Bladder microvascular endothelial cell (primary cell): Measurements from ENCODE around the gene CELA3A. TPM values are rescaled to one million over a fixed set of nuclear protein-coding genes. Genes with fewer than 3 reads are reported as not detected.

ENCODE experiments used
- total RNA-seq: library from RNA; depleted of rRNA; stranded (reverse); fragments of >200 nt; gene quantifications from 2 replicates; pipeline ENCODE4 v1.2.3, GENCODE V29; 2014

The CELA3A gene, protein sequence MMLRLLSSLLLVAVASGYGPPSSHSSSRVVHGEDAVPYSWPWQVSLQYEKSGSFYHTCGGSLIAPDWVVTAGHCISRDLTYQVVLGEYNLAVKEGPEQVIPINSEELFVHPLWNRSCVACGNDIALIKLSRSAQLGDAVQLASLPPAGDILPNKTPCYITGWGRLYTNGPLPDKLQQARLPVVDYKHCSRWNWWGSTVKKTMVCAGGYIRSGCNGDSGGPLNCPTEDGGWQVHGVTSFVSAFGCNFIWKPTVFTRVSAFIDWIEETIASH
- total RNA-seq, result not detected in 2 replicates

GRCh38 chr1:22001409-22001808 is at the start of gene CELA3A:
TSS of gene CELA3A (plus strand) at chr1:22001657. CDS start at chr1:22001675, 18 bp downstream.

DNA sequence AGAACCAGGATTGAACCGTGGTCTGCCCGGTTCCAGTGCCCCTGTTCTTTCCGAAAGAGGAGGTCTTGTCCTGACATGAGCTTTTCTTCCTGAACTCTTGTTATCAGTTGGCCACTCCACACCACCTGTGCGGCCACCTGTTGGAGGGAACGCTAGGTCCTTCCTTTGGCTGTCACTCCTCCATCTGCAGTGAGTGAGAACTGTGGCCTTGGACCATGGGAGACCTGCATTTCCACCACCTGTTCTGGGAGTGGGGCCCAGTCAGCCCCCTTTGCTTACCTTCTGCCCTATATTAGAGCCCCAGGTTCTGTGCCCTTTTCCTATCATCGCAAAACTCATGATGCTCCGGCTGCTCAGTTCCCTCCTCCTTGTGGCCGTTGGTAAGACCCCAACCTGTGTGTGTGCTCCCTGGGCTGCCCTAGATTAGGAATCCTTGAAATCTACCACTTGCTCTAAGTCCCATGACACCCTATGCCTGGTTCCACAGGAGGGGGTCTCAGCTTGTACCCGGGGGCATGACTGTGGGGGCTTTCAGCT is 24.7 kb upstream of the CELA3A start, which contains the start of gene CELA3B:
CELA3B (plus strand) TSS at position 320 of the 537 bp plus-strand sequence; CDS start at position 338, 18 bp downstream.

DNA sequence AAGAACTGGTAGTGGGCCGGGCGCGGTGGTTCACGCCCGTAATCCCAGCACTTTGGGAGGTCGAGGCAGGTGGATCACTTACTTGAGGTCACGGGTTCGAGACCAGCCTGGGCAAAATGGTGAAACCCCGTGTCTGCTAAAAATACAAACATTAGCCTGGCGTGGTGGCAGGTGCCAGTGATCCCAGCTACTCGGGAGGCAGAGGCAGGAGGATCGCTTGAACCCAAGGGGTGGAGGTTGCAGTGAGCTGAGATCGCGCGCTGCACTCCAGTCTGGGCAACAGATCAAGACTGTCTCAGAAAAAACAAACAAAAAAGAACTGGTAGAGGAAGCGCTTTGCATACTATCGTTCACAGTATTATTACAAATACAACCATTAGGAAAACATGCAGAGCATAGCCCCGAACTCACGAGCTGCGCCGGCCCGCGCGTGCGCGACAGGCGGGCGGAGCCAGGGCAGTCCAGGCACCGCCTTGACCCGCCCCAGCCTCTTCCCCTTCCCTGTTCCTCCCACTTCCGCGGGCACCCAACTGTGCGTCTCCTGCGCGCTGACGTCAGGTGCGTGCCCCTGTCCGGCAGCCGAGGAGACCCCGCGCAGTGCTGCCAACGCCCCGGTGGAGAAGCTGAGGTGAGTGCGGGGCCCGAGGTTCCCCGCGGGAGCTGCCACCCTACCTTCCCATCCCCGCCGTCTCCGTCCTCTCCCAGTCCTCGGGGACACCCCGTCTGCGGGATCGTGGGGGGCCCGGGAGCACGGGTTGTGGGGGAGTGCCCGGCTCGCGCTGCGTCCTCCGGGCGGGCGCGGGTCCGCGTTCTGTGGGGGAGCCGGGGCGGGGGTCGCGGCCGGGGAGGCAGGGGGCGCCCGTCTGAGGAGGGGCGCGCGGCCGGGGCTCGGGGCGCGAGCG is 50.9 kb downstream of the CELA3A start, which contains the start of gene CDC42:
CDC42 (plus strand) TSS at position 595 of the 902 bp plus-strand sequence. CDS start 25,770 bp downstream, outside the sequence.

Other genes with a start within 250 kb of the CELA3A start
- 42.4 and 114 TPM in 2 replicates for gene USP48, start 218.5 kb upstream of the CELA3A start, total RNA-seq
- under 0.01 and 0.06 TPM in 2 replicates for gene LDLRAD2, start 189.4 kb upstream of the CELA3A start, total RNA-seq
- gene HSPG2, start 64.3 kb upstream of the CELA3A start, total RNA-seq, result 889 and 1,899 TPM in 2 replicates
- gene CELA3B, start 24.6 kb upstream of the CELA3A start, total RNA-seq, result not detected in 2 replicates
- gene CDC42, start 51.1 kb downstream of the CELA3A start, total RNA-seq, result 392 and 426 TPM in 2 replicates
- 0.25 and 0.32 TPM in 2 replicates for gene WNT4, start 141.4 kb downstream of the CELA3A start, total RNA-seq